HG03139 (cell line): Measurements from ENCODE around the gene LRRC72.
A peak's percentile ranks its signal among the peaks of the same experiment; 100 is the strongest.
"Not testable (repeated sequence)": the region's sequence is repeated elsewhere in the genome, so short reads cannot be mapped to it uniquely, and the experiment has no call there.

Experiments
- ATAC-seq: cut with Tn5 transposase; IDR thresholded peaks from one replicate; pipeline ENCODE4 v1.9.1; 2021; ENCODE audit not compliant: unreplicated experiment

LRRC72 gene

GRCh38 chr7:16564909-16565426, 38.3 kb downstream of the LRRC72 start:
- peak; percentile 43 for ATAC-seq

GRCh38 chr7:16571941-16572340, 45.3 kb downstream of the LRRC72 start:
- ATAC-seq = no peak

GRCh38 chr7:16579216-16579615, 52.6 kb downstream of the LRRC72 start:
- no peak for ATAC-seq

- no peak for ATAC-seq
Measured at GRCh38 chr7:16581286-16581685, 54.7 kb downstream of the LRRC72 start.

- no peak for ATAC-seq
Measured at GRCh38 chr7:16583834-16584233, 57.2 kb downstream of the LRRC72 start.

GRCh38 chr7:16585540-16585939, 58.9 kb downstream of the LRRC72 start:
- ATAC-seq = no peak

- ATAC-seq = no peak
Measured at GRCh38 chr7:16586081-16586874, 59.7 kb downstream of the LRRC72 start.

GRCh38 chr7:16587129-16587528, 60.5 kb downstream of the LRRC72 start:
- ATAC-seq = no peak

- ATAC-seq = no peak
Measured at GRCh38 chr7:16587790-16588189, 61.2 kb downstream of the LRRC72 start.

- no peak for ATAC-seq
Measured at GRCh38 chr7:16589881-16590280, 63.3 kb downstream of the LRRC72 start.

GRCh38 chr7:16590424-16590823, 63.8 kb downstream of the LRRC72 start:
- no peak for ATAC-seq

GRCh38 chr7:16592395-16592794, 65.8 kb downstream of the LRRC72 start:
- no peak for ATAC-seq

GRCh38 chr7:16594061-16594460, 67.4 kb downstream of the LRRC72 start:
- ATAC-seq = no peak

GRCh38 chr7:16594676-16595075, 68.1 kb downstream of the LRRC72 start:
- ATAC-seq = no peak

- ATAC-seq = not testable (repeated sequence)
Measured at GRCh38 chr7:16595596-16595995, 69.0 kb downstream of the LRRC72 start.

- ATAC-seq = no peak
Measured at GRCh38 chr7:16598015-16598414, 71.4 kb downstream of the LRRC72 start.

- no peak for ATAC-seq
Measured at GRCh38 chr7:16599860-16600259, 73.2 kb downstream of the LRRC72 start.

- ATAC-seq = no peak
Measured at GRCh38 chr7:16603633-16604032, 77.0 kb downstream of the LRRC72 start.

- no peak for ATAC-seq
Measured at GRCh38 chr7:16604054-16604453, 77.4 kb downstream of the LRRC72 start.

GRCh38 chr7:16606704-16607103, 80.1 kb downstream of the LRRC72 start:
- ATAC-seq = no peak

- ATAC-seq = peak; percentile 92
Measured at GRCh38 chr7:16609842-16610450, 83.3 kb downstream of the LRRC72 start.

- ATAC-seq = no peak
Measured at GRCh38 chr7:16611711-16612110, 85.1 kb downstream of the LRRC72 start.
